GM18870 (cell line): ENCODE results near the gene NOTCH1.

ENCODE experiments used
- ATAC-seq: cut with Tn5 transposase; IDR thresholded peaks from one replicate; pipeline ENCODE4 v1.9.1; 2021; ENCODE audit warnings: moderate library complexity; ENCODE audit not compliant: unreplicated experiment

The NOTCH1 gene

GRCh38 chr9:136470356-136470755 lies 75.5 kb downstream of the NOTCH1 start:
- ATAC-seq: no peak

DNA sequence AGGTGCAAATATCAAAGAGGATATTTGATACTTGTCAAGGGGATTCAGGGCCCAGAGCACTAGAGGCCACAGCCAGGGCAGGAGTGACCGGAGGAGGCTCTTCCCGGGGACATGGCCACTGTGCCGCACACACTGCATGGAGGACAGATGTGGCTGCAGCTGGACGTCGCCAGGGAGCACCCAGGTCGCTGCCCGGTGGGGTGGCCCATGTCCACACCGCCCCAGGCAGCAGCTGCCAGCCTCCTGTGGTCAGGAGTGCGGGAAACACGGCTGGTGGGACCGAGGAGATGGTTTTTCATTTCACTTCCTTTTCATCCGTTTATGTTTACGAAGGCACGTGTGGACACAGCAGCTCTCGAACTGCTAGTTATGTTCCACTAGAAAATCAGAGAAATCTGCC lies 78.1 kb downstream of the NOTCH1 start:
- ATAC-seq: no peak

DNA sequence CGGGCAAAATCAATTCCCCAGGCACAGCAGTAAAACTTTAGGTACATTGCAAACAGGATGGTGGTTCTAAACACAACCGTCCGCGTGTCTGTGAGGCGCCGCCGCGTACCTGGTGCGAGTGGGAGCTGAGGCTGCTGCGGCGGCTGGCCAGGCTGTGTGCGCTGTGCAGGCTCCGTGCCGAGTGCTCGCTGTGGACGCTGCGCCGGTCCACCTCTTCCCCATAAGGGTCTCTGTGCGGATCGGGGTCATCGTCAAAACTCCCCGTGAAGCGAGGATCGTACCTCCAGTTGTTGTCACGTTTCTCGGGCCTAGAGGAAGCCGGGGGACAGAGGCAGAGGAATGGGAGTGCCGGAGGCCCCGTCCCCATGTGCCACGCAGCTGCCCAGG lies 79.7 kb downstream of the NOTCH1 start:
- ATAC-seq: no peak

DNA sequence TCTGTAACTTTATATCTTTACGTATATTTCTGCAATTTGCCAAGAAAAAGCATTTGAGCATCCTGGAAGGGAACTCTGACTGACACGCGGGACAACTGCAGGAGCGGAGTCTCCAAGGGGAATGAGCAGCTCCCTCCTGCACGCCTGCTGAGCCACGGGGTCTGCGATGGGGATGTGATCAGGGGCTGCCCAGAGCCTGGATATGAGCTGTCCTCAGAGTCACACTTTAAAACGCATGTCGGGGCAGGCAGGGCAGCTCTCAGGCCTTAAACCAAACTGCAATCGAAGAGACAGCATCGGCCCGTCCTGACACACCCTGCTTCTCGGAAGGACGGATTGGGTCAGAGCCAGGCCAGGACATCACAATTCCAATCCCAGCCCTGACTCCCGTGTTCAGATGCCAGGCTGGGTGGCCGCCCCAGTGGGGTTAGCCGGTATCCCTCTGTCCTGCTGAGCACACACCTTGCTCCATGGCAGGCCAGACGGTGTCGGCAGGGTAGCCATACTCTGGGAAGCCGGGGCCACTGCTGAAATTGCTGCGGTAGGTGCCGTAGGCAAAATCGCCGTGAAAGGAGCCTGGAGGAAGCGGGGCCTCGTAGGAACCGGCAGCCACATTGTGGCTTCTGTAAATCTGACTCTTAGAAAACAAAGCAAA lies 80.2 kb downstream of the NOTCH1 start:
- no peak for ATAC-seq

GRCh38 chr9:136464241-136464640 lies 81.6 kb downstream of the NOTCH1 start:
- ATAC-seq: no peak

GRCh38 chr9:136463578-136463977 lies 82.3 kb downstream of the NOTCH1 start:
- ATAC-seq: no peak

- ATAC-seq: no peak
These were observed 83.2 kb downstream of the NOTCH1 start for GRCh38 chr9:136462664-136463063.

GRCh38 chr9:136460772-136461325 lies 85.0 kb downstream of the NOTCH1 start:
- ATAC-seq: no peak

DNA sequence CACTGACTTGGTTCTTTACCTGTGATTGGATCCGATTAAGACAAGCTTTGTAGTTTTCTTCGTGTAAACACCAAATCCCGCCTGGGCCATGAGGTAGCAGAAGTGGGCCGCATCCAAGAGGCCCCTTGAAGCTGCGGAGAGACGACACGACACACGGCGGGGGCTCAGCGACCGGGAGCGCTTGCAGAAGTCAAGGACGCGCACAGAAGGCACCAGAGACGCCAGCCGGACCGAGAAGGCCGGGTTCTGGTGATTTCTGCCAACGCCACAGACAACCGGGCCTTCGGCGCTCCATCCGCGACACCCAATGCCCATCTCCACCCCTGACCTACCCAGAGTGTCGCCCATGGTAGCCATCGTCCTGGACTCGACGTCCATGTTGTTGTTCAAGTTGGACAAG lies 86.4 kb downstream of the NOTCH1 start:
- no peak for ATAC-seq

- no peak for ATAC-seq
These were observed 88.5 kb downstream of the NOTCH1 start for GRCh38 chr9:136457326-136457725.

DNA sequence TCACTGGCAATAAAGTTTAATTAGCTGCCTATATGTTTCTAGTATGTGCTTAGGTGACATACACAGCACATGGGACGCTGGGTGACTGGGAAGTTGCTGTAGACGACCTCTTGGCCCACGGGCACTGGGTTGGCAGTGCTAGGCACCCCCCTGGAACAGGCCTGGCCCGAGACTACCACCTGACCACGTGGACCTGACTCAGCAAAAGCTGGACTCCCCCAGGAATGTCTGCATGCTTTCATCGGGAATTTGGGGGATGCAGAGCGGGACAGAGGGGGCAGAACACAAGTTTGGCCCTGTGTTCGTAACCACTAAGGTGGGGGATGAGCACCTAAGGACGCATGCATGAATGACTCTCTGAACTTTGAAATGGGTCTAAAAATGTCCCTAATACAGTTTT lies 89.6 kb downstream of the NOTCH1 start:
- ATAC-seq: no peak

DNA sequence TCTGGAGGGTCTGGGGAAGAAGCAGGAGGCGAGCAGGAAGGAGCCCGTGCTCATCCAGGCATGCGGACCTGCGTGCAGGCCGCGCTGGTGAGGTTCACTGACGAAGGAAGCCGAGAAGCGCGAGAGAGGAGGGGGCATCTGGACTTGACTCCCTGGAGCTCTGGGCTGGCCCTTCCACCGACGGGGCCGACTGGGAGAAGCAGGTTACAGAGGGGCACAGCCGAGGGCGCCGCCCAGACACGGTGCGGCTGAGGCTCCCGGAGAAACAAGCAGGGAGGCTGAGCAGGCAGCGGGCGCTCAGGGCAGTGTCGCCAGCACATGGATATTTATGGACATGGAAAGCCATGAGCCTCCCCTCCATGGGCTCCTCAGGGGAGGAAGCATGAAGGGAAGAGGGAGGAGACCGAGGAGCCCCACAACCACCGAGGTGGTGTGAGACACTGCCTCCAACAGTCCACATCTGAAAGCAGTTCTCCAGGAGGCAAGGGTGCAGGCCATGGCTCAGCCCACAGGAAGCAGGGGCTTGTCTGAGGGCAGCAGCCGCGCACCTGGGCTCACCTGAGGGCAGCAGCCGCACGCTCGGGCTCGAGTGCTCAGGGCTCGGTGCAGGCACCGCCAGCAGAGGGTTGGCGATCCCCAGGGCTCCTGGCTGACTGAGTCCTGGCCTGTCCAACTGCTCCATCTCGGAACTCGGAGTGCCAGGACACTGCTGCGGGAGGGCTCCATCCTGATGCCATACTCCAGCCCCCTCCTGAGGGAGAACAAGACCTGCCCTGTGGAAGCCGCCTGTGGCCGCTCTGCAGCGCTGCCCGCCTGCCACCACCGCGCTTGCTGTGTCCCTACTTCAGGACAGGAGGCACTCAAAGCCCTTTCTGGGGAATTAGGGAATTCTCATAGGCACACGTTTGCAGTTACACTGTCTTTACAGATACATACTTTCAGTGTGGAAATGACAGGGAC lies 90.5 kb downstream of the NOTCH1 start:
- ATAC-seq: no peak

DNA sequence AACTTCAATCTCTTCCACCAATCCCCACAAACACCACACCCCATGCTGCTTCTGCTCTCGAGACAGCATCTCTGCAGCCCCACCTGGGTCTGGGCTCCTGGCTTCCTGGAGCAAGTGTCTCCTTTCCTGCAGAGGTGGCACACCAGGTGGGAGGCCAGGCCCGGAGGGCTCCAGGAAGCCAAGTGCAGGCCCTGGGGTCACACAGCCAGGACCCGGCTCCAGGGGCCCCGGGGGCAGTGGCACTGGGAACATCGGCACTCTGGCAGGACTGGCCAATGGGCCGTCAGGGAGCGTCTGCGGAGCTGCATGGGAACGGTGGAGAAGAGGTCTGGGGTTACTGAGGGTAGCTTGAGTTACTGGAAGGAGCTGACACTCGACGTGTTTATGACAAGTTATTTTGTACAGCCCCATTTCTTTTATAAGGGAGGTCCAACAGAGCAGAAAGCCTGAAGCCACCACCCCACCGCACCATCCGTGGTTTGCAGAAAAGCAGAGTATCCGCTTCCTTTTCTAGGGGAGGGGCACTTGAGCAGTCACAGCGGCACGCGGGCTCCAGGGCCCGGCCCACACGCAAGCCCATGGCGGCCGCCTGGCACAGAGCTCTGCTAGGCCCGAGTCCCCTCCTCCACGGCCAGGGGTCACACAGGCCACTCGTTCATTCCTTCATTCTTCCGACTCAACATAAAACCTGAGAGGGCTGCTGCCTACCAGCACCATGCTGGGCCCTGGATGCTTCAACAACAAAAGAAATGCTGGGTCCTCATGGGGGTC lies 91.6 kb downstream of the NOTCH1 start:
- ATAC-seq: no peak

- no peak for ATAC-seq
These were observed 92.5 kb downstream of the NOTCH1 start for GRCh38 chr9:136453326-136453725.

GRCh38 chr9:136451221-136451877 lies 94.5 kb downstream of the NOTCH1 start:
- no peak for ATAC-seq

- no peak for ATAC-seq
These were observed 97.2 kb downstream of the NOTCH1 start for GRCh38 chr9:136448655-136449054.

GRCh38 chr9:136447173-136447778 lies 98.6 kb downstream of the NOTCH1 start:
- no peak for ATAC-seq

DNA sequence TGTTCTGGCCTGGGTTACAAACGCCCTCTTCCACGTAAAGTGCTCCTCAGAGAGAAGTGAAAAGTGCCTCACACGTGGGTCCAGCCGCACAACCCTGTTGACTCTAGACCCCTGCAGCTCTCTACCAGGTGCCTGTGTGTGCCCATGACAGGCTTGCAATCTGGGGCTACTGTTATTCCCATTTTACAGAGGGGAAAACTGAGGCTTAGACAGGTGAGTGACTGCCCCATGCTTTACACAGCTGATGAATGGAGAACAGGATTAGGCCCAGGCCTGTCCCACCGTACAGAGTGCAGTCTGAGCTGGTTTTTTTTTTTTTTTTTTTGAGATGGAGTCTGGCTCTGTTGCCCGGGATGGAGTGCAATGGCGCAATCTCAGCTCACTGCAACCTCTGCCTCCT lies 100.0 kb downstream of the NOTCH1 start:
- no peak for ATAC-seq
